Measurements from ENCODE around the gene RABAC1. TPM values are rescaled to one million over a fixed set of nuclear protein-coding genes. Genes with fewer than 3 reads are reported as not detected.

Gene RABAC1
- total and polyA plus RNA-seq, 9 of the 15 experiments (the other 6 are each of a cell fraction or from before 2014, with no cell fraction given): 2.4 to 28.1 (median 9.3) TPM

DNA sequence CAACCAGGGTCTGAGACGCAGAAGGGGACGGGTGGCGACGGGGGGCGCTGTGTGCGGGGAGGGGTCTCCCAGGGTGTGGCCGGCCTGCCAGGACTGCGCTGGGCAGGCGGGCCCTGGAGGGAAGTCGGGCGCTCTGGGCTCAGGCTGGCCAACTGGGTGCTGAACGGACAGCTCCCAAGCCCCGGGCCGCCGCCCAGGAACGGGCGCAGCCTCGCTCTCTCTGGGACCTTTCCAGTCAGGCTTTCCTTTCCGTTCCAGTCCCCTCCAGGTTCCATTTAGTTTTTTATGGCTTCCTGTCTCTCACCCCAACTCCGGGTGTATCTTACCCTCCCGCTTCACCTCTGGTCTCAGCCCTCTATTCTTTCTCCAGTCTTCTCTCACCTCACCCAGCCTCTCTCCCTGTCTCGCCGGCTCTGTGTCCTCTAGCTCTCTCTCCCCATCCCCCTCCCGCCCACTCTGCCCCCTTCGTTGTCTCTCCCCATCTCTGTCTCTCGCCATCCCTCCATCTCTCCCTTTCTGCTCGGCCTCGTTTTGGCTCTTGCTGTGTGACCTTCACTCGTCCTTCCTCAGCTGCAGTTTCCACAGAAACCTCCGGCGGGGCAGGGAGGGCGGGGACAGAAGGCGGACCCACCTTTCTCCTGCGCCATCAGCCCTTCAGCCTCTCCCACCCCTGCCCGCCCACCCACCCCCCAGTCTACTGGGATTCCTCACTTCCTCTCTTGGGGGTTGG, 38.2 kb upstream of the RABAC1 start:
- Histone ChIP-seq H3K27ac (ENCODE audit: extremely low read depth, low read depth, low read length) (no peak overlapping the region), H3K9me1 (ENCODE audit: control insufficient read depth, insufficient read depth, low read length) (no peaks in the 10 kb centered on the region), H4K20me1 (replicated peaks; ENCODE audit: control insufficient read depth, insufficient read depth, low read length) (peaks cover 8% of the 10 kb centered on the region; the same call in 1 of the 2 replicates), H3K79me2 (ENCODE audit: control insufficient read depth, insufficient read depth, low read length) (no peaks in the 10 kb centered on the region), H3K4me2 (ENCODE audit: insufficient read depth, low read length) (no peak overlapping the region), H3K4me1 (replicated peaks in 1 of 2; ENCODE audit: control insufficient read depth in 2 of 2, insufficient read depth in 2 of 2, low read length in 2 of 2) (peaks cover 0 to 35% of the 10 kb centered on the region in 2 experiments; a peak in 2 of 5 replicates), H3K27me3 (ENCODE audit: control insufficient read depth in 2 of 2, insufficient read depth in 2 of 2, low read length in 2 of 2) (peaks cover 13 to 64% of the 10 kb centered on the region in 2 experiments), H2AFZ (ENCODE audit: low read depth, low read length) (no peak overlapping the region), H3K4me3 (no peak overlapping the region), H3K36me3 (ENCODE audit: control insufficient read depth, insufficient read depth, low read length) (no peaks in the 10 kb centered on the region), H3K9ac (ENCODE audit: insufficient read depth in 1 of 2, low read depth in 2 of 2, low read length in 2 of 2) (no peak overlapping the region), H3K9me3 (replicated peaks; ENCODE audit: control insufficient read depth, insufficient read depth, low read depth, low read length) (no peaks in the 10 kb centered on the region)
- intact Hi-C loops (cut with micrococcal nuclease): no loop called here
- no TSS peak for BruUV-seq (replicated peaks)
- WGBS (ENCODE audit: insufficient coverage, low coverage, missing lambda C conversion rate): 0% methylated on average over 4 of the region's 35 CpGs
- ChIA-PET POLR2A (interaction anchor here (0.6 to 2.0 kb wide), 5 partner anchors 11 to 134 kb away, joined by 3 to 5 read pairs (median 3); no protein-coding TSS in a partner anchor), CTCF (ENCODE audit: low intra/inter-chr PET ratio) (no interaction called here)
- no peak for FAIRE-seq
- DNase-seq (ENCODE audit: extremely low read depth in 1 of 4, low spot score in 3 of 4): peak; percentile 60 to 80 (median 76)
- in situ Hi-C loops (cut with MboI): no loop called here
- ATAC-seq: peak; percentile 77
- TF ChIP-seq ZNF239 (CRISPR knock-in tag; IDR thresholded peaks at IDR 0.05) (no peak), ZNF584 (CRISPR knock-in tag; IDR thresholded peaks at IDR 0.05; ENCODE audit: low read depth) (no peak), TGIF2 (CRISPR knock-in tag; IDR thresholded peaks at IDR 0.05) (no peak), CCNT2 (IDR thresholded peaks at IDR 0.05; ENCODE audit: borderline replicate concordance, extremely low read depth, insufficient read length, low read depth, low read length) (no peak), TAL1 (IDR thresholded peaks at IDR 0.05) (no peak), AFF1 (IDR thresholded peaks at IDR 0.05; ENCODE audit: low read depth in 1 of 2, partially characterized antibody in 2 of 2) (peak in 1 of 2 experiments; percentile 62), NBN (IDR thresholded peaks at IDR 0.05; ENCODE audit: low read depth) (no peak), SAFB2 (IDR thresholded peaks at IDR 0.05; ENCODE audit: borderline replicate concordance, low read depth, low read length, severe bottlenecking) (no peak)
- TF ChIP-seq, protein P1, sequence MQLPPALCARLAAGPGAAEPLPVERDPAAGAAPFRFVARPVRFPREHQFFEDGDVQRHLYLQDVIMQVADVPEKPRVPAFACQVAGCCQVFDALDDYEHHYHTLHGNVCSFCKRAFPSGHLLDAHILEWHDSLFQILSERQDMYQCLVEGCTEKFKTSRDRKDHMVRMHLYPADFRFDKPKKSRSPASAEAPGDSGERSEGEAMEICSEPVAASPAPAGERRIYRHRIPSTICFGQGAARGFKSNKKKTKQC (CRISPR knock-in tag; IDR thresholded peaks at IDR 0.05): 0 out of 2 replicates have a peak, but pooled peaks have one; percentile 28
- TF ChIP-seq, protein P2, sequence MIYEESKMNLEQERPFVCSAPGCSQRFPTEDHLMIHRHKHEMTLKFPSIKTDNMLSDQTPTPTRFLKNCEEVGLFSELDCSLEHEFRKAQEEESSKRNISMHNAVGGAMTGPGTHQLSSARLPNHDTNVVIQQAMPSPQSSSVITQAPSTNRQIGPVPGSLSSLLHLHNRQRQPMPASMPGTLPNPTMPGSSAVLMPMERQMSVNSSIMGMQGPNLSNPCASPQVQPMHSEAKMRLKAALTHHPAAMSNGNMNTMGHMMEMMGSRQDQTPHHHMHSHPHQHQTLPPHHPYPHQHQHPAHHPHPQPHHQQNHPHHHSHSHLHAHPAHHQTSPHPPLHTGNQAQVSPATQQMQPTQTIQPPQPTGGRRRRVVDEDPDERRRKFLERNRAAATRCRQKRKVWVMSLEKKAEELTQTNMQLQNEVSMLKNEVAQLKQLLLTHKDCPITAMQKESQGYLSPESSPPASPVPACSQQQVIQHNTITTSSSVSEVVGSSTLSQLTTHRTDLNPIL (CRISPR knock-in tag; IDR thresholded peaks at IDR 0.05): no peak
